Measurements from ENCODE around the gene RAD18.

RAD18 gene

GRCh38 chr3:8985411-8985831, 22.1 kb upstream of the RAD18 start:
- DNase-seq, result no peak

- DNase-seq, result no peak
Observed at GRCh38 chr3:8984526-8984925, 21.3 kb upstream of the RAD18 start.

- no peak for DNase-seq
Observed at GRCh38 chr3:8984081-8984480, 20.8 kb upstream of the RAD18 start.

- no peak for DNase-seq
Observed at GRCh38 chr3:8983591-8983990, 20.3 kb upstream of the RAD18 start.

- DNase-seq, result no peak
Observed at GRCh38 chr3:8983026-8983425, 19.8 kb upstream of the RAD18 start.

- no peak for DNase-seq
Observed at GRCh38 chr3:8982509-8982908, 19.2 kb upstream of the RAD18 start.

GRCh38 chr3:8981700-8982099, 18.4 kb upstream of the RAD18 start:
- DNase-seq, result no peak

- no peak for DNase-seq
Observed at GRCh38 chr3:8981296-8981695, 18.0 kb upstream of the RAD18 start.

GRCh38 chr3:8980756-8981257, 17.5 kb upstream of the RAD18 start:
- no peak for DNase-seq

- no peak for DNase-seq
Observed at GRCh38 chr3:8979262-8979661, 16.0 kb upstream of the RAD18 start.

GRCh38 chr3:8978551-8978950, 15.3 kb upstream of the RAD18 start:
- DNase-seq, result no peak

- DNase-seq, result no peak
Observed at GRCh38 chr3:8976540-8977182, 13.4 kb upstream of the RAD18 start.

- no peak for DNase-seq
Observed at GRCh38 chr3:8975081-8976020, 12.1 kb upstream of the RAD18 start.

GRCh38 chr3:8974458-8974857, 11.2 kb upstream of the RAD18 start:
- no peak for DNase-seq

GRCh38 chr3:8972639-8973038, 9.4 kb upstream of the RAD18 start:
- no peak for DNase-seq

GRCh38 chr3:8970971-8971589, 7.8 kb upstream of the RAD18 start:
- DNase-seq, result peak; percentile 74

GRCh38 chr3:8969241-8969640, 6.0 kb upstream of the RAD18 start:
- DNase-seq, result no peak

GRCh38 chr3:8968375-8968882, 5.2 kb upstream of the RAD18 start:
- DNase-seq, result no peak

GRCh38 chr3:8967553-8967952, 4.3 kb upstream of the RAD18 start:
- no peak for DNase-seq

GRCh38 chr3:8966820-8967348, 3.6 kb upstream of the RAD18 start:
- DNase-seq, result no peak

GRCh38 chr3:8966150-8966819, 3.0 kb upstream of the RAD18 start:
- DNase-seq, result no peak

Data from activated CD4-positive, alpha-beta T cell treated with anti-CD3 and anti-CD28 coated beads, Interleukin-2, amount 50 U/mL, for 48 hours (primary cell).